GM23338 (cell line): Measurements from ENCODE around the gene CIC. TPM values are rescaled to one million over a fixed set of nuclear protein-coding genes. Genes with fewer than 3 reads are reported as not detected.

Source experiments
- ATAC-seq: fragments of 200-7000 bp; cut with Tn5 transposase; 3 replicates; pipeline ENCODE4 v1.9.1; 2020
- DNase-seq: peaks from one replicate; pipeline ENCODE4 v3.0.0-alpha.2; 2015; ENCODE audit warnings: low spot score
- H2AFZ ChIP-seq: fragments of 200-600 bp; sonication (generic); 2 replicates; pipeline ENCODE4 v1.8.0; 2016; ENCODE audit warnings: antibody characterized with exemption, mild to moderate bottlenecking, moderate library complexity
- H3F3A ChIP-seq: fragments of 200-600 bp; sonication (generic); replicated peaks from 2 replicates; pipeline ENCODE4 v1.8.0; 2017; ENCODE audit warnings: antibody characterized with exemption, mixed run types, low read depth
- H3K27ac ChIP-seq: fragments of 200-600 bp; sonication (generic); 2 replicates; pipeline ENCODE4 v1.6.1; 2016; ENCODE audit warnings: low read depth
- H3K27me3 ChIP-seq: fragments of 200-600 bp; sonication (generic); 2 replicates; pipeline ENCODE4 v1.8.0; 2016; ENCODE audit warnings: mild to moderate bottlenecking, mixed run types, moderate library complexity; ENCODE audit not compliant: insufficient read depth
- H3K36me3 ChIP-seq: fragments of 200-600 bp; sonication (generic); 2 replicates; pipeline ENCODE4 v1.8.0; 2016; ENCODE audit warnings: mild to moderate bottlenecking; ENCODE audit not compliant: insufficient read depth
- H3K4me1 ChIP-seq: fragments of 200-600 bp; sonication (generic); 2 replicates; pipeline ENCODE4 v1.8.0; 2016; ENCODE audit warnings: mild to moderate bottlenecking, moderate library complexity; ENCODE audit not compliant: insufficient read depth
- H3K4me2 ChIP-seq: fragments of 200-600 bp; sonication (generic); 2 replicates; pipeline ENCODE4 v1.7.1; 2017; ENCODE audit warnings: mixed run types
- H3K4me3 ChIP-seq: fragments of 200-600 bp; sonication (generic); 2 replicates; pipeline ENCODE4 v1.6.1; 2016; ENCODE audit warnings: mixed run types
- H3K79me2 ChIP-seq: fragments of 200-600 bp; sonication (generic); replicated peaks from 2 replicates; pipeline ENCODE4 v1.8.0; 2017; ENCODE audit warnings: mild to moderate bottlenecking; ENCODE audit not compliant: insufficient read depth
- H3K9me2 ChIP-seq: fragments of 200-600 bp; sonication (generic); 2 replicates; pipeline ENCODE4 v1.8.0; 2017; ENCODE audit not compliant: insufficient read depth
- H4K20me1 ChIP-seq: fragments of 200-600 bp; sonication (generic); replicated peaks from 2 replicates; pipeline ENCODE4 v1.8.0; 2017; ENCODE audit warnings: mild to moderate bottlenecking; ENCODE audit not compliant: insufficient read depth
- H3K27ac Mint-ChIP-seq: 2 replicates; pipeline ENCODE4 v1.8.0; 2020; ENCODE audit warnings: inconsistent platforms, mild to moderate bottlenecking, moderate library complexity, mixed read lengths
- H3K27me3 Mint-ChIP-seq: 3 replicates; pipeline ENCODE4 v1.8.0; 2022; ENCODE audit warnings: low read depth, mild to moderate bottlenecking, moderate library complexity, mixed read lengths, inconsistent platforms; ENCODE audit not compliant: insufficient read depth, poor library complexity
- H3K36me3 Mint-ChIP-seq: 3 replicates; pipeline ENCODE4 v1.8.0; 2021; ENCODE audit warnings: low read depth, mild to moderate bottlenecking, inconsistent platforms, moderate library complexity, mixed read lengths
- H3K4me1 Mint-ChIP-seq: 3 replicates; pipeline ENCODE4 v1.8.0; 2020; ENCODE audit warnings: mild to moderate bottlenecking, inconsistent platforms, mixed read lengths
- H3K4me3 Mint-ChIP-seq: 3 replicates; pipeline ENCODE4 v1.8.0; 2021; ENCODE audit warnings: moderate library complexity, mild to moderate bottlenecking, inconsistent platforms, mixed read lengths
- H3K9me3 Mint-ChIP-seq: 3 replicates; pipeline ENCODE4 v1.8.0; 2020; ENCODE audit warnings: moderate library complexity, mild to moderate bottlenecking, inconsistent platforms, mixed read lengths
- CREB1 ChIP-seq: fragments of 250-450 bp; sonication (Bioruptor Pico); IDR thresholded peaks from 2 replicates; pipeline ENCODE4 v1.5.0; 2020; ENCODE audit warnings: low read depth, mild to moderate bottlenecking, moderate library complexity
- CTCF ChIP-seq, 2 experiments: fragments of 200-600 bp in 1 of 2; sonication (generic) in 1 of 2; conservative IDR thresholded peaks; 2 replicates each; pipeline versions ENCODE4 v1.5.1 to v1.6.1; 2016 to 2017; ENCODE audit warnings: antibody characterized with exemption in 2 of 2, low read depth in 2 of 2, mild to moderate bottlenecking in 2 of 2, moderate library complexity in 1 of 2
- ETS1 ChIP-seq: IDR thresholded peaks from 2 replicates; pipeline ENCODE4 v1.6.1; 2016; ENCODE audit warnings: antibody characterized with exemption
- EZH2 ChIP-seq: fragments of 200-600 bp; sonication (generic); IDR thresholded peaks from one replicate; pipeline ENCODE4 v1.8.0; 2017; ENCODE audit warnings: antibody characterized with exemption, mild to moderate bottlenecking, low read depth; ENCODE audit not compliant: unreplicated experiment
- EZH2phosphoT487 ChIP-seq: fragments of 200-600 bp; sonication (generic); IDR thresholded peaks from one replicate; pipeline ENCODE4 v1.8.1; 2018; ENCODE audit warnings: antibody characterized with exemption; ENCODE audit not compliant: unreplicated experiment
- JUNB ChIP-seq: IDR thresholded peaks from one replicate; pipeline ENCODE4 v1.6.1; 2016; ENCODE audit warnings: antibody characterized with exemption; ENCODE audit not compliant: unreplicated experiment
- POLR2AphosphoS5 ChIP-seq: IDR thresholded peaks from 2 replicates; pipeline ENCODE4 v1.6.1; 2016; ENCODE audit warnings: antibody characterized with exemption, low read depth
- STAT1 ChIP-seq: IDR thresholded peaks from one replicate; pipeline ENCODE4 v1.6.1; 2016; ENCODE audit warnings: antibody characterized with exemption; ENCODE audit not compliant: unreplicated experiment
- ZNF114 ChIP-seq: fragments of 250-450 bp; sonication (Bioruptor Pico); IDR thresholded peaks from 2 replicates; pipeline ENCODE4 v1.5.0; 2020; ENCODE audit warnings: mild to moderate bottlenecking, moderate library complexity
- ZNF331 ChIP-seq: fragments of 250-450 bp; sonication (Bioruptor Pico); IDR thresholded peaks from 2 replicates; pipeline ENCODE4 v1.5.0; 2020; ENCODE audit warnings: low read depth, mild to moderate bottlenecking, moderate library complexity
- ZNF462 ChIP-seq: fragments of 250-450 bp; sonication (Bioruptor Pico); IDR thresholded peaks from 2 replicates; pipeline ENCODE4 v1.5.0; 2020; ENCODE audit warnings: mild to moderate bottlenecking, moderate library complexity
- polyA plus RNA-seq: library from polyadenylated mRNA; unstranded; fragments of >200 nt; fragmentation: Nextera tagmentation; extraction: Ambion mirVana; gene quantifications from 2 replicates; pipeline ENCODE4 v1.2.1, GENCODE V29; 2016
- total RNA-seq: library from RNA; depleted of rRNA; stranded (reverse); fragments of >200 nt; shearing (Covaris generic); gene quantifications from 2 replicates; pipeline ENCODE4 v1.2.3, GENCODE V29; 2014

Gene CIC
- total and polyA plus RNA-seq, 2 experiments from 2014 or later, result 13.2 to 42.0 TPM

- TF ChIP-seq CTCF (conservative IDR thresholded peaks at IDR 0.05; ENCODE audit: low read depth in 2 of 2) (no peak), POLR2AphosphoS5 (no peak), ETS1 (no peak), EZH2 (no peak), EZH2phosphoT487 (no peak), ZNF114 (no peak), STAT1 (no peak), CREB1 (no peak)
Observed at GRCh38 chr19:42292042-42292960, 23.2 kb downstream of the CIC start (continued).

- Histone ChIP-seq H3F3A (peaks cover 18% of the 10 kb centered on the region), H4K20me1 (peaks cover 17% of the 10 kb centered on the region), H3K9me2 (no peaks in the 10 kb centered on the region), H3K27me3 (no peaks in the 10 kb centered on the region), H3K79me2 (no peaks in the 10 kb centered on the region), H3K36me3 (no peaks in the 10 kb centered on the region; the same call in 1 of the 2 replicates), H3K27ac (no peak overlapping the region), H3K4me2 (no peak overlapping the region), H3K4me1 (peaks cover 6% of the 10 kb centered on the region; the same call in 1 of the 2 replicates), H3K4me3 (no peak overlapping the region), H2AFZ (no peak overlapping the region)
- no peak overlapping the region for H3K4me3 Mint-ChIP-seq
- no peak for ATAC-seq
- no peaks in the 10 kb centered on the region for H3K9me3 Mint-ChIP-seq
- 0 out of 2 replicates have a peak overlapping the region, but pooled peaks have one; percentile 67 for H3K27ac Mint-ChIP-seq
- no peak for DNase-seq
- peaks cover 15% of the 10 kb centered on the region for H3K27me3 Mint-ChIP-seq
- peaks cover 23% of the 10 kb centered on the region for H3K4me1 Mint-ChIP-seq
- peaks cover 41% of the 10 kb centered on the region for H3K36me3 Mint-ChIP-seq
- TF ChIP-seq JUNB (no peak), EZH2phosphoT487 (no peak), POLR2AphosphoS5 (no peak), CREB1 (no peak), EZH2 (no peak), ZNF331 (CRISPR knock-in tag) (no peak), CTCF (conservative IDR thresholded peaks at IDR 0.05; ENCODE audit: low read depth in 2 of 2) (no peak), ZNF462 (CRISPR knock-in tag) (no peak)
Observed at GRCh38 chr19:42292963-42293362, 23.9 kb downstream of the CIC start.
